ENCODE results near the gene TSPAN9. TPM values are rescaled to one million over a fixed set of nuclear protein-coding genes. Genes with fewer than 3 reads are reported as not detected.

TSPAN9 gene
- polyA plus RNA-seq, 3 donors = 0.15 to 0.34 (median 0.25) TPM

DNA sequence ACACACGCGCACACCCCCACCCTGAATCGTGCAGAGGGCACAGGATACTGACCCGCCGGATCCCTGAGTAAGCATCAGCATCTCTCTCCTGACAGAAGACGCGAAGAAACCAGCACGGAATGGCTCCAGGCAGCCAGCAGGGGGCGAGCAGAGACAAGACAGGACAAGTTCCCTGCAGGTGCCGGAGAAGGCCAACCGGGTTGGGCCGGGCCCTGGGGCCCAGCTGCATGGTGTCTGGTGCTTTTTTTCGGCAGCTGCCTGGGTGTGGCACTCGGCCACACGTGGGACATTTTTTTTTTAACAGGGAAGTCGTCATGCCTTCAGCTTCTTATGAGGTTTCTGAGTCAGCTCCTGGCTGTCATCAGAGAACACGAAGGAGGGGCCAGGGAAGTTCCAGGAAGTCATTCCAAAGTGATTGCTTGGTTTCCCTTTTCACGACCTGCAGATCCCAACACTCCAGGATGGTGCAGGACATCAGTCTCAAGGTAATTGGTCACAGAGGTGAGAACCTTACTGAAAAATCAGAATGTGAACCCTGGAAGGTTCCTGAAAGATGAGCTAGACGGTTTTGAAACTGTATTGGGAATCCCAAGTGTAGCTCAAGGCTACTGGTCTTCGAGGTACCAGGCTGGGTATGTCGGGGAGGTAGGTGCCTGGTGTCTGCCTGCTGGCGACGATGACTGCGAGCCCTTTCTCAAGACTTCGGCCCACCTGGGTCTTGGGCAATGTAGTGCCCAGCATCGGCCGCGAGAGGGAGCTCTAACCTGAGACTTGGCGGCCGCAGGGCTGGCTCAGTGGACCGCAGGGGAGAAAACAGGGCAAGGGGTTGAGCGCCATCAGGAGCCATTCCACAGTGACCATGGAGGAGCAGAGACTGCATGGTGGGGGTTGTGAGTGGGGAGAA is 223.0 kb downstream of the TSPAN9 start:
- Mint-ChIP-seq H3K27me3 (ENCODE audit: low read depth in 3 of 3) (peaks cover 10 to 23% (median 17%) of the 10 kb centered on the region in 3 donors), H3K36me3 (no peaks in the 10 kb centered on the region), H3K4me3 (peak overlapping the region; percentile 62 to 80), H3K27ac (peak overlapping the region in 6 of 7 donors; percentile 54 to 88 (median 80)), H3K9me3 (peaks cover 0 to 1% (median 0%) of the 10 kb centered on the region in 7 donors), H3K4me1 (peaks cover 11% of the 10 kb centered on the region)
- H3K9me3 ChIP-seq (replicated peaks in 1 of 2; ENCODE audit: control insufficient read depth in 1 of 2, insufficient read depth in 1 of 2, low read length in 2 of 2) = no peaks in the 10 kb centered on the region
- H3K27ac ChIP-seq (ENCODE audit: low read depth in 1 of 2, low read length in 2 of 2) = no peak overlapping the region
- H3K4me1 ChIP-seq (ENCODE audit: control insufficient read depth in 1 of 2, insufficient read depth in 2 of 2, low read length in 2 of 2) = peaks cover 7 to 10% of the 10 kb centered on the region in 2 donors
- no peaks in the 10 kb centered on the region for H4K20me1 ChIP-seq (ENCODE audit: insufficient read depth, low read length)
- 4% methylated on average over 32 of the region's 32 CpGs for WGBS (ENCODE audit: insufficient coverage)
- TF ChIP-seq, protein P1, sequence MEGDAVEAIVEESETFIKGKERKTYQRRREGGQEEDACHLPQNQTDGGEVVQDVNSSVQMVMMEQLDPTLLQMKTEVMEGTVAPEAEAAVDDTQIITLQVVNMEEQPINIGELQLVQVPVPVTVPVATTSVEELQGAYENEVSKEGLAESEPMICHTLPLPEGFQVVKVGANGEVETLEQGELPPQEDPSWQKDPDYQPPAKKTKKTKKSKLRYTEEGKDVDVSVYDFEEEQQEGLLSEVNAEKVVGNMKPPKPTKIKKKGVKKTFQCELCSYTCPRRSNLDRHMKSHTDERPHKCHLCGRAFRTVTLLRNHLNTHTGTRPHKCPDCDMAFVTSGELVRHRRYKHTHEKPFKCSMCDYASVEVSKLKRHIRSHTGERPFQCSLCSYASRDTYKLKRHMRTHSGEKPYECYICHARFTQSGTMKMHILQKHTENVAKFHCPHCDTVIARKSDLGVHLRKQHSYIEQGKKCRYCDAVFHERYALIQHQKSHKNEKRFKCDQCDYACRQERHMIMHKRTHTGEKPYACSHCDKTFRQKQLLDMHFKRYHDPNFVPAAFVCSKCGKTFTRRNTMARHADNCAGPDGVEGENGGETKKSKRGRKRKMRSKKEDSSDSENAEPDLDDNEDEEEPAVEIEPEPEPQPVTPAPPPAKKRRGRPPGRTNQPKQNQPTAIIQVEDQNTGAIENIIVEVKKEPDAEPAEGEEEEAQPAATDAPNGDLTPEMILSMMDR (IDR thresholded peaks at IDR 0.05) = peak; percentile 97
- intact Hi-C loops (cut with micrococcal nuclease) = loop anchor here in 1 of 2 donors (2.0 to 10.0 kb wide), 2 partner anchors 505 to 1025 kb away; partner anchors contain the start of gene TIGAR
- peak overlapping the region; percentile 58 for H2AFZ ChIP-seq (ENCODE audit: insufficient read depth, low read depth, low read length, poor library complexity, severe bottlenecking)
- peak overlapping the region; percentile 45 for H3K4me2 ChIP-seq (replicated peaks; ENCODE audit: extremely low read depth, low read length, poor library complexity, severe bottlenecking)
- H3K36me3 ChIP-seq (replicated peaks in 1 of 2; ENCODE audit: control insufficient read depth in 1 of 2, insufficient read depth in 2 of 2, low read length in 2 of 2) = no peaks in the 10 kb centered on the region
- peak overlapping the region in 1 of 3 experiments; percentile 50 for H3K4me3 ChIP-seq (replicated peaks in 1 of 3; ENCODE audit: low read depth in 2 of 3, low read length in 3 of 3)
- no peak overlapping the region for H3K9ac ChIP-seq (ENCODE audit: insufficient read depth, low read length, poor library complexity, severe bottlenecking)
- H3K27me3 ChIP-seq (ENCODE audit: control insufficient read depth in 2 of 2, insufficient read depth in 2 of 2, low read length in 2 of 2) = peaks cover 0 to 2% of the 10 kb centered on the region in 2 donors
- peak; percentile 67 to 88 (median 69) for DNase-seq
- no peaks in the 10 kb centered on the region for H3K79me2 ChIP-seq (ENCODE audit: insufficient read depth, low read length)

DNA sequence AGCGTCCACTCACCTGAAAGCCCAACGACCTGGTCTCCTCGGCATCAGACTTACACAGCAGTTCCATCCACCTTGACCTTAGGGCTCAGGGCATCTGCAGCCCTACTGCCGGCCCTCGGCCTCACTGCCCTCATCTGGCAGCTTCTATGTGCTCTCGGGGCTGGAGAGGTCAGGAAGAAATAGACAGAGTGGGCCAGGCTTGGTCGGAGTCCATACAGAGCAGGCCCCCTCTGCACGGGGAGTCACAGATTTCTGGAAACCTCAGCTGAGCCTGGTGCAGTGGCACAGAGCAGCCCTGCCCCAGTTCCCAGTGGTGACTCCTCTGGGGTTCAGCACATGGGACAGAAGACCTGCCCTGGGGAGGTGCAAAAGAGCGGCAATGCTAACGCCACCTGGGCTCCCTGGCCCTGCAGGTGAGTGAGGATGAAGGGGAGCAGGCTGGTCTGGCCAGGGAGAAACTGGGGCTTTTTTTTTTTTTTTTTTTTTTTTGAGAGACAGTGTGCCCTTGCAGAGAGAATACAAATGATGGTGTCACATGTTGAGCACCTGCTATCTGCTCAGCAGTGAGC is 223.7 kb downstream of the TSPAN9 start:
- Histone ChIP-seq H3K79me2 (ENCODE audit: insufficient read depth, low read length) (no peaks in the 10 kb centered on the region), H4K20me1 (ENCODE audit: insufficient read depth, low read length) (no peaks in the 10 kb centered on the region), H3K27ac (ENCODE audit: low read depth in 1 of 2, low read length in 2 of 2) (no peak overlapping the region), H3K27me3 (ENCODE audit: control insufficient read depth in 2 of 2, insufficient read depth in 2 of 2, low read length in 2 of 2) (peaks cover 0 to 2% of the 10 kb centered on the region in 2 donors), H3K4me2 (replicated peaks; ENCODE audit: extremely low read depth, low read length, poor library complexity, severe bottlenecking) (no peak overlapping the region), H3K4me3 (replicated peaks in 1 of 3; ENCODE audit: low read depth in 2 of 3, low read length in 3 of 3) (no peak overlapping the region), H3K9me3 (replicated peaks in 1 of 2; ENCODE audit: control insufficient read depth in 1 of 2, insufficient read depth in 1 of 2, low read length in 2 of 2) (no peaks in the 10 kb centered on the region), H3K9ac (ENCODE audit: insufficient read depth, low read length, poor library complexity, severe bottlenecking) (no peak overlapping the region), H2AFZ (ENCODE audit: insufficient read depth, low read depth, low read length, poor library complexity, severe bottlenecking) (peak overlapping the region; percentile 11), H3K4me1 (ENCODE audit: control insufficient read depth in 1 of 2, insufficient read depth in 2 of 2, low read length in 2 of 2) (peaks cover 7 to 10% of the 10 kb centered on the region in 2 donors), H3K36me3 (replicated peaks in 1 of 2; ENCODE audit: control insufficient read depth in 1 of 2, insufficient read depth in 2 of 2, low read length in 2 of 2) (no peaks in the 10 kb centered on the region)
- 63% methylated on average over 5 of the region's 10 CpGs for WGBS (ENCODE audit: insufficient coverage)
- Mint-ChIP-seq H3K27ac (peak overlapping the region in 1 of 7 donors; percentile 81), H3K4me3 (peak overlapping the region in 1 of 2 donors; percentile 80), H3K4me1 (peaks cover 11% of the 10 kb centered on the region), H3K9me3 (no peaks in the 10 kb centered on the region), H3K36me3 (no peaks in the 10 kb centered on the region), H3K27me3 (ENCODE audit: low read depth in 3 of 3) (peaks cover 12 to 21% (median 17%) of the 10 kb centered on the region in 3 donors)
- no peak for DNase-seq
- intact Hi-C loops (cut with micrococcal nuclease) = loop anchor here in 1 of 2 donors (2.0 to 10.0 kb wide), 2 partner anchors 504 to 1024 kb away; partner anchors contain the start of gene TIGAR
- TF ChIP-seq, protein P1 (IDR thresholded peaks at IDR 0.05) = no peak
